H7 (cell line): ENCODE data around the gene OGFRL1. TPM values are rescaled to one million over a fixed set of nuclear protein-coding genes. Genes with fewer than 3 reads are reported as not detected.
A peak's percentile ranks its signal among the peaks of the same experiment; 100 is the strongest.
"Not testable (repeated sequence)": the region's sequence is repeated elsewhere in the genome, so short reads cannot be mapped to it uniquely, and the experiment has no call there.

Source experiments
- DNase-seq: peaks from one replicate; pipeline ENCODE4 v3.0.0; 2012
- H3K27me3 ChIP-seq: 2 replicates; pipeline ENCODE4 v1.6.0; 2011; ENCODE audit warnings: mild to moderate bottlenecking, low read length; ENCODE audit not compliant: control insufficient read depth, insufficient read depth
- H3K36me3 ChIP-seq: replicated peaks from 2 replicates; pipeline ENCODE4 v1.5.1; 2011; ENCODE audit warnings: low read length; ENCODE audit not compliant: control insufficient read depth, insufficient read depth
- H3K4me3 ChIP-seq: 2 replicates; pipeline ENCODE4 v1.5.1; 2011; ENCODE audit warnings: low read depth, mild to moderate bottlenecking, control low read depth, low read length, moderate library complexity; ENCODE audit not compliant: insufficient read depth
- total RNA-seq: library from RNA; depleted of rRNA; stranded (reverse); fragments of >200 nt; shearing (Covaris generic); gene quantifications from 2 replicates; pipeline ENCODE4 v1.2.3, GENCODE V29; 2014

The OGFRL1 gene
- total RNA-seq, 1 experiment from 2014 or later: 4.2 TPM

GRCh38 chr6:71266392-71266791 is 22.2 kb upstream of the OGFRL1 start:
- not testable (repeated sequence) for DNase-seq, H3K27me3 ChIP-seq, H3K36me3 ChIP-seq, H3K4me3 ChIP-seq

- Histone ChIP-seq H3K27me3 (no peaks in the 10 kb centered on the region), H3K4me3 (no peak overlapping the region), H3K36me3 (no peaks in the 10 kb centered on the region)
- no peak for DNase-seq
Observed at GRCh38 chr6:71268735-71269437, 19.7 kb upstream of the OGFRL1 start.

DNA sequence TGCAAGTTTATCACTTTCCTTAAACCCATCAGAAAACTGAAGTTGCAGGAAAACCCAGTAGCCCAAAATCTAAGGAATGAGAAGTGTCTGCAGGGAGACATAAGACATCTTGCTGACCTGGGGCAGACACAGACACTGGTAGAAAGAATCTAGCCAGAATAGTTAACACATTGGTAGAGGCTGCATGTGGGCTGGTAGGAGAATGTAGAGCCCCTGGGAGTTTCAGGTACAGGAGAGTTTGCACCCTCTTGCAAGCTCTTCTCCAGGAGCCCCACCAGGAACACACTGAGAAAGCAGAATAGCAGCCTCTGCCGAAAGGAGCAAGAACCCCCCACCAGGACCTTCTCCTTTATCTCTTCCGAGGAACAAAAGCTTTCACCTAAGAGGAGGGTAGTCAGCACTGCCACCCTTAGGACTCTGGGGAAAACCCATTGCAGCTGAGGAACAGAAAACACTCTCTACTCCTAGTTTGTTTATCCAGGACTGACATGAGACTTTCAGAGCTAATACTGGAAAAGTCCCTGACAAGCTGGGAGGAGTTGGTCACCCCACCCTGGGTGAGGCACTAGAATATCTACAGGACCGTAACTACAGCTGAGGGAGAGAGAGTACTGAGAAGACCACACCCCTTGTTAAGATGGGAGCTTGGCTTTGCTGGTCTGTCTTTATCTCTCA is 10.5 kb upstream of the OGFRL1 start:
- Histone ChIP-seq H3K27me3 (no peaks in the 10 kb centered on the region), H3K36me3 (no peaks in the 10 kb centered on the region), H3K4me3 (no peak overlapping the region)
- no peak for DNase-seq

- H3K4me3 ChIP-seq: no peak overlapping the region
Observed at GRCh38 chr6:71279321-71279720, 9.3 kb upstream of the OGFRL1 start.

DNA sequence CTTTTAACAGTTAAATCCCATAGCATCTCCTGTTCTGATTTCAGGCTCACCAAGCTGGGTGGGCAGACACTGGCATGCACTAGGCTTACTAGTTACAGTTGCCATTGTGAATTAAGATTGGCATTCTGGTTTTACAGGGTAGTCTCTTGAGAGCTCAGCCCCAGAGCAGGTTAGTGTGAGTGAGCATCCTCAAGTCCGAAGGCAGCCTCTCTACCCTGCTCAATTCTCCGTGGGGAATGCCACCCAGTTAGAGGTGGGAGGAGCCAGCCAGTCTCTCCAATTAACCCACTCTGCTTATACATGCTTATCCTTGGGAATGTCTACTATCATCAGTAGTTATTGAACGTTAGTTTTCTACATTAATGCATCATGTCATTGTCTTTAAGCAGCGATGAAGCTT is 8.9 kb upstream of the OGFRL1 start:
- H3K27me3 ChIP-seq: no peaks in the 10 kb centered on the region
- no peak overlapping the region for H3K4me3 ChIP-seq
- no peaks in the 10 kb centered on the region for H3K36me3 ChIP-seq
- DNase-seq: no peak

More at GRCh38 chr6:71279321-71279720, 9.3 kb upstream of the OGFRL1 start:
- no peak for DNase-seq
- Histone ChIP-seq H3K27me3 (no peaks in the 10 kb centered on the region), H3K36me3 (no peaks in the 10 kb centered on the region)

DNA sequence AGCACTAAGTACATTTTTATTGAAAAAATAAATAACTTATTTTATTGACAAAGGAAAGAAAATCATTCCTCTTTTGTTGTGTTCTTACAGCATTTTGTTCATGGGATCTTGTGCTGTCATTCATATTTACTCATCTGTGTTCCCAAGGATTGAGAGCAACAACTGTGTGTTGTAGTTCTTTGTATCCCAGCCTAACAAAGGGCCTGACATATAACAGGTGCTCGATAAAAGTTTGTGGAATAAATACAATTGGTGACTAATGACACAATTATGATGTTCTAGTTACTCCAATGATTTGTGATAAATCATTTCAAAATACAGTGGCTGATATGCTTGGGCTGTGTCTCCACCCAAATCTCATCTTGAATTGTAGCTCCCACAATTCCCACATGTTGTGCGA is 7.9 kb upstream of the OGFRL1 start:
- no peak overlapping the region for H3K4me3 ChIP-seq
- H3K27me3 ChIP-seq: no peaks in the 10 kb centered on the region
- no peaks in the 10 kb centered on the region for H3K36me3 ChIP-seq
- DNase-seq: no peak

DNA sequence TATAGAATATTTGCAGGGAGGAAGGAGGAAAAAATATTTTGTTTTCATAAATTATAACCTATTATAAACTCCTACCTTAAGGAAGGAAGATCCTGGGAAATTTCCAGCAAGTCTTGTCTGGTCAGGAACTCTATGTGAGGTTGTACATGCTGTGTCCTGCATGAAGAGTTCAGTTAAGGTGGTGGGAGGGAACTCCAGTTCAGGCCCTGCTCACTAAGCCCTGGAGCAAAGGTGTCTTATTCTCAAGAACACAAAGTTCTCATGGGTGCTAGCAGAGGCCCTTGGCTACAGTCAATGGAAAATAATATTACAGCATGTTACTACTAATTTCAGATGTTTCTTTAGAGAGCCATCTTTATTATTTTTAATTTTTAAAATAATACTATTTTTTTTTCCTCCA is 3.8 kb upstream of the OGFRL1 start:
- Histone ChIP-seq H3K27me3 (no peaks in the 10 kb centered on the region), H3K36me3 (no peaks in the 10 kb centered on the region), H3K4me3 (no peak overlapping the region)
- no peak for DNase-seq

- no peaks in the 10 kb centered on the region for H3K36me3 ChIP-seq
- H3K27me3 ChIP-seq: no peaks in the 10 kb centered on the region
- no peak overlapping the region for H3K4me3 ChIP-seq
- DNase-seq: no peak
Observed at GRCh38 chr6:71287038-71287437, 1.6 kb upstream of the OGFRL1 start.

- Histone ChIP-seq H3K36me3 (no peaks in the 10 kb centered on the region), H3K27me3 (no peaks in the 10 kb centered on the region), H3K4me3 (peak overlapping the region; percentile 61)
- DNase-seq: no peak
Observed at GRCh38 chr6:71287926-71288227, 734 bp upstream of the OGFRL1 start.

- H3K27me3 ChIP-seq: no peaks in the 10 kb centered on the region
- H3K4me3 ChIP-seq: peak overlapping the region; percentile 61
- DNase-seq: peak; percentile 78
- H3K36me3 ChIP-seq: peaks cover under 1% of the 10 kb centered on the region
Observed at GRCh38 chr6:71289039-71289801, 609 bp downstream of the OGFRL1 start.

DNA sequence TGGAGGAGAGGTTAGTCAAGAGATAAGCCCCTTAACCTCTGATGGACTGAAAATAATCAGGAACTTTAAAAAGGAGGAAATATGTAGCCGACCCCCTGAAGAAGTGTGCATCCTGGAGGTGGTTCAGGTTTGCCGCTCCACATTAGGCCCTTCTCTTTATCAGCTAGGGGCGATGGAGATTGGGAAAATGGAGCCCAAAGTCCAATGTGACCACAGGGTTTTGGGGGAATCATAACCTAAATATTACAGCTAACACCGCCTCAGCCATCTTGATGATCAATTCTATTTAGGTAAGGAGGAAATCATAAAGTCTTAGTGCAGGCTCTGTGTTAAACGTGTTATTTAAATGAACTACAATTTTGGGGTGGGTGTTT is 1.2 kb downstream of the OGFRL1 start:
- H3K27me3 ChIP-seq: no peaks in the 10 kb centered on the region
- peaks cover 2% of the 10 kb centered on the region for H3K36me3 ChIP-seq
- H3K4me3 ChIP-seq: peak overlapping the region; percentile 61
- DNase-seq: no peak

GRCh38 chr6:71290611-71291010 is 2.0 kb downstream of the OGFRL1 start:
- no peaks in the 10 kb centered on the region for H3K27me3 ChIP-seq
- DNase-seq: no peak
- no peak overlapping the region for H3K4me3 ChIP-seq
- peaks cover 4% of the 10 kb centered on the region for H3K36me3 ChIP-seq

DNA sequence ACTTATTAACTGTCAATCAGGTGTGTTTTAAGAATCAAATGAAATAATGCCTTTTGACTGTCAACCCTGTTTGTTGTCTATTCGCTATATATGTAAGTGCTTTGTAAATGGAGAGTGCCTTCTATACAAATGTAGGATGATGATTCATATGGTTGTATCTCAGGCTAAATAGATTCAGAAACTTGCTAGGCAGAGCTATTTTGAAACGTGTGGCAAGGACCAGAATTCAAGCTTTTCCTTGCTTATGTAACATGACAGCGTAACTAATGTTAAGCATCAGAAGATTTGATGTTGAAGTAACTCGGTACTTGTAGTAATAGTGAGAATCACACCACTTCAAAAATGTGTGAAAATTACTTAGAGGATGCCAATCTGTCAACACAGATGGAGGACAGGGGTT is 3.4 kb downstream of the OGFRL1 start:
- Histone ChIP-seq H3K27me3 (no peaks in the 10 kb centered on the region), H3K36me3 (peaks cover 6% of the 10 kb centered on the region), H3K4me3 (no peak overlapping the region)
- no peak for DNase-seq

GRCh38 chr6:71294121-71294523 is 5.5 kb downstream of the OGFRL1 start:
- Histone ChIP-seq H3K27me3 (no peaks in the 10 kb centered on the region), H3K4me3 (no peak overlapping the region), H3K36me3 (peaks cover 6% of the 10 kb centered on the region)
- no peak for DNase-seq

GRCh38 chr6:71298459-71298858 is 9.8 kb downstream of the OGFRL1 start:
- no peak overlapping the region for H3K4me3 ChIP-seq
- H3K36me3 ChIP-seq: peaks cover 8% of the 10 kb centered on the region
- DNase-seq: no peak
- no peaks in the 10 kb centered on the region for H3K27me3 ChIP-seq
